GM19455 (cell line): ENCODE data around the gene S100A5.

Experiments
- ATAC-seq: cut with Tn5 transposase; IDR thresholded peaks from one replicate; pipeline ENCODE4 v1.9.1; 2021; ENCODE audit not compliant: unreplicated experiment

Gene S100A5

GRCh38 chr1:153513023-153513422 is 27.7 kb downstream of the S100A5 start:
- no peak for ATAC-seq

- no peak for ATAC-seq
Measured at GRCh38 chr1:153510984-153511410, 29.7 kb downstream of the S100A5 start.

- no peak for ATAC-seq
Measured at GRCh38 chr1:153509729-153510354, 30.9 kb downstream of the S100A5 start.

GRCh38 chr1:153509036-153509435 is 31.7 kb downstream of the S100A5 start:
- no peak for ATAC-seq

GRCh38 chr1:153507926-153508583 is 32.7 kb downstream of the S100A5 start:
- ATAC-seq = no peak

GRCh38 chr1:153506831-153507413 is 33.8 kb downstream of the S100A5 start:
- no peak for ATAC-seq

GRCh38 chr1:153506386-153506785 is 34.3 kb downstream of the S100A5 start:
- no peak for ATAC-seq

GRCh38 chr1:153505576-153505975 is 35.2 kb downstream of the S100A5 start:
- no peak for ATAC-seq

- no peak for ATAC-seq
Measured at GRCh38 chr1:153503766-153504165, 37.0 kb downstream of the S100A5 start.

- no peak for ATAC-seq
Measured at GRCh38 chr1:153498746-153499145, 42.0 kb downstream of the S100A5 start.

- no peak for ATAC-seq
Measured at GRCh38 chr1:153495536-153495935, 45.2 kb downstream of the S100A5 start.

GRCh38 chr1:153494976-153495535 is 45.7 kb downstream of the S100A5 start:
- no peak for ATAC-seq

- ATAC-seq = no peak
Measured at GRCh38 chr1:153493343-153493960, 47.3 kb downstream of the S100A5 start.

GRCh38 chr1:153490272-153491051 is 50.3 kb downstream of the S100A5 start:
- no peak for ATAC-seq

- no peak for ATAC-seq
Measured at GRCh38 chr1:153488731-153489130, 52.0 kb downstream of the S100A5 start.

GRCh38 chr1:153487707-153488106 is 53.0 kb downstream of the S100A5 start:
- ATAC-seq = no peak
